HPDE6-E6E7 (cell line): ENCODE data around the gene TCTN3.
"Not testable (repeated sequence)": the region's sequence is repeated elsewhere in the genome, so short reads cannot be mapped to it uniquely, and the experiment has no call there.

Source experiments
- DNase-seq: peaks from one replicate; pipeline ENCODE4 v3.0.0; 2011; ENCODE audit warnings: missing footprints; ENCODE audit errors: extremely low spot score

TCTN3 gene

GRCh38 chr10:95628786-95629185 is 64.9 kb downstream of the TCTN3 start:
- no peak for DNase-seq

GRCh38 chr10:95626500-95626899 is 67.2 kb downstream of the TCTN3 start:
- no peak for DNase-seq

GRCh38 chr10:95620415-95620814 is 73.3 kb downstream of the TCTN3 start:
- not testable (repeated sequence) for DNase-seq

- DNase-seq, result no peak
These were observed 75.6 kb downstream of the TCTN3 start for GRCh38 chr10:95618101-95618500.

GRCh38 chr10:95616446-95616845 is 77.3 kb downstream of the TCTN3 start:
- DNase-seq, result no peak
